ENCODE measurements around the gene TRPV3.
"Not testable (repeated sequence)": the region's sequence is repeated elsewhere in the genome, so short reads cannot be mapped to it uniquely, and the experiment has no call there.

TRPV3 gene

GRCh38 chr17:3545151-3545550 lies 12.5 kb downstream of the TRPV3 start:
- no peak for DNase-seq

- no peak for DNase-seq
These were observed 13.2 kb downstream of the TRPV3 start for GRCh38 chr17:3544365-3544764.

- DNase-seq: no peak
These were observed 14.2 kb downstream of the TRPV3 start for GRCh38 chr17:3543453-3543852.

GRCh38 chr17:3542410-3543088 lies 15.1 kb downstream of the TRPV3 start:
- no peak for DNase-seq

- no peak for DNase-seq
These were observed 17.6 kb downstream of the TRPV3 start for GRCh38 chr17:3539881-3540540.

- DNase-seq: no peak
These were observed 20.9 kb downstream of the TRPV3 start for GRCh38 chr17:3536716-3537115.

- DNase-seq: peak; percentile 73
These were observed 22.2 kb downstream of the TRPV3 start for GRCh38 chr17:3535253-3535995.

GRCh38 chr17:3534881-3535252 lies 22.7 kb downstream of the TRPV3 start:
- peak; percentile 10 for DNase-seq

GRCh38 chr17:3533752-3534151 lies 23.9 kb downstream of the TRPV3 start:
- no peak for DNase-seq

- DNase-seq: no peak
These were observed 24.8 kb downstream of the TRPV3 start for GRCh38 chr17:3532859-3533142.

- no peak for DNase-seq
These were observed 25.3 kb downstream of the TRPV3 start for GRCh38 chr17:3532106-3532858.

GRCh38 chr17:3531266-3532101 lies 26.1 kb downstream of the TRPV3 start:
- DNase-seq: no peak

- peak; percentile 30 for DNase-seq
These were observed 27.5 kb downstream of the TRPV3 start for GRCh38 chr17:3529817-3530741.

- no peak for DNase-seq
These were observed 28.6 kb downstream of the TRPV3 start for GRCh38 chr17:3528880-3529511.

- DNase-seq: no peak
These were observed 29.2 kb downstream of the TRPV3 start for GRCh38 chr17:3528403-3528851.

GRCh38 chr17:3527896-3528295 lies 29.7 kb downstream of the TRPV3 start:
- DNase-seq: no peak

GRCh38 chr17:3527468-3527867 lies 30.1 kb downstream of the TRPV3 start:
- DNase-seq: no peak

GRCh38 chr17:3526971-3527370 lies 30.6 kb downstream of the TRPV3 start:
- no peak for DNase-seq

GRCh38 chr17:3526491-3526890 lies 31.1 kb downstream of the TRPV3 start:
- DNase-seq: no peak

GRCh38 chr17:3524024-3524423 lies 33.6 kb downstream of the TRPV3 start:
- DNase-seq: no peak

GRCh38 chr17:3519472-3519871 lies 38.1 kb downstream of the TRPV3 start:
- not testable (repeated sequence) for DNase-seq
